ENCODE results near the gene SLC4A3. TPM values are rescaled to one million over a fixed set of nuclear protein-coding genes. Genes with fewer than 3 reads are reported as not detected.

Gene SLC4A3
- polyA plus RNA-seq, 1 donor (not counting 4 experiments of a cell fraction or from before 2014, with no cell fraction given), result 6.2 TPM

GRCh38 chr2:219663116-219663762, 35.8 kb downstream of the SLC4A3 start:
- no peak overlapping the region for H3K27ac ChIP-seq (ENCODE audit: control insufficient read depth, insufficient read depth, low read length)
- FAIRE-seq, result no peak
- H3K36me3 ChIP-seq (ENCODE audit: control insufficient read depth in 2 of 2, extremely low read depth in 1 of 2, insufficient read depth in 2 of 2, low read length in 2 of 2), result no peaks in the 10 kb centered on the region
- no peaks in the 10 kb centered on the region for H4K20me1 ChIP-seq (ENCODE audit: control insufficient read depth, extremely low read depth, insufficient read depth, low read length)
- no peak overlapping the region for H3K4me2 ChIP-seq (ENCODE audit: control insufficient read depth, extremely low read depth, insufficient read depth, low read depth, low read length)
- no peak overlapping the region for H2AFZ ChIP-seq (ENCODE audit: control insufficient read depth, low read length)
- no peaks in the 10 kb centered on the region for H3K9me1 ChIP-seq (ENCODE audit: control insufficient read depth, extremely low read depth, insufficient read depth, low read length)
- peaks cover 29% of the 10 kb centered on the region for H3K4me1 ChIP-seq (ENCODE audit: control insufficient read depth, extremely low read depth, insufficient read depth, low read length)
- no peaks in the 10 kb centered on the region for H3K79me2 ChIP-seq (ENCODE audit: control insufficient read depth, insufficient read depth, low read length)
- TF ChIP-seq EZH2 (IDR thresholded peaks at IDR 0.05; ENCODE audit: low read length), result no peak
- no peak for TF ChIP-seq CTCF (optimal IDR thresholded peaks at IDR 0.05 in 1 of 3, IDR thresholded peaks at IDR 0.05 in 1 of 3, conservative IDR thresholded peaks at IDR 0.05 in 1 of 3; ENCODE audit: extremely low read depth in 1 of 3, insufficient read depth in 2 of 3, low read length in 3 of 3)
- H3K4me3 ChIP-seq (ENCODE audit: control insufficient read depth in 2 of 3, extremely low read depth in 1 of 3, insufficient read depth in 2 of 3, low read depth in 1 of 3, low read length in 3 of 3), result no peak overlapping the region
- no peak for DNase-seq (ENCODE audit: low read depth, low spot score)
- dilution Hi-C loops (cut with MboI; ENCODE audit: extremely low pct_ligation_motif_present, low sequenced_read_pairs), result no loop called here
- no peak overlapping the region for H3K9ac ChIP-seq (ENCODE audit: control insufficient read depth, extremely low read depth, insufficient read depth, low read length)
- no peaks in the 10 kb centered on the region for H3K27me3 ChIP-seq (ENCODE audit: control insufficient read depth, extremely low read depth, insufficient read depth, low read length)
- no peaks in the 10 kb centered on the region for H3K9me3 ChIP-seq (ENCODE audit: control insufficient read depth, low read depth, low read length)

- no peak overlapping the region for H2AFZ ChIP-seq (ENCODE audit: control insufficient read depth, low read length)
- no peak for FAIRE-seq
- H3K79me2 ChIP-seq (ENCODE audit: control insufficient read depth, insufficient read depth, low read length), result no peaks in the 10 kb centered on the region
- no peak overlapping the region for H3K27ac ChIP-seq (ENCODE audit: control insufficient read depth, insufficient read depth, low read length)
- no peaks in the 10 kb centered on the region for H4K20me1 ChIP-seq (ENCODE audit: control insufficient read depth, extremely low read depth, insufficient read depth, low read length)
- TF ChIP-seq EZH2 (IDR thresholded peaks at IDR 0.05; ENCODE audit: low read length), result no peak
- TF ChIP-seq CTCF (optimal IDR thresholded peaks at IDR 0.05 in 1 of 3, IDR thresholded peaks at IDR 0.05 in 1 of 3, conservative IDR thresholded peaks at IDR 0.05 in 1 of 3; ENCODE audit: extremely low read depth in 1 of 3, insufficient read depth in 2 of 3, low read length in 3 of 3), result no peak
- H3K9ac ChIP-seq (ENCODE audit: control insufficient read depth, extremely low read depth, insufficient read depth, low read length), result no peak overlapping the region
- no peaks in the 10 kb centered on the region for H3K9me1 ChIP-seq (ENCODE audit: control insufficient read depth, extremely low read depth, insufficient read depth, low read length)
- no peaks in the 10 kb centered on the region for H3K27me3 ChIP-seq (ENCODE audit: control insufficient read depth, extremely low read depth, insufficient read depth, low read length)
- no peak for DNase-seq (ENCODE audit: low read depth, low spot score)
- H3K36me3 ChIP-seq (ENCODE audit: control insufficient read depth in 2 of 2, extremely low read depth in 1 of 2, insufficient read depth in 2 of 2, low read length in 2 of 2), result no peaks in the 10 kb centered on the region
- H3K4me2 ChIP-seq (ENCODE audit: control insufficient read depth, extremely low read depth, insufficient read depth, low read depth, low read length), result no peak overlapping the region
- peaks cover 24% of the 10 kb centered on the region for H3K4me1 ChIP-seq (ENCODE audit: control insufficient read depth, extremely low read depth, insufficient read depth, low read length)
- H3K9me3 ChIP-seq (ENCODE audit: control insufficient read depth, low read depth, low read length), result no peaks in the 10 kb centered on the region
- H3K4me3 ChIP-seq (ENCODE audit: control insufficient read depth in 2 of 3, extremely low read depth in 1 of 3, insufficient read depth in 2 of 3, low read depth in 1 of 3, low read length in 3 of 3), result no peak overlapping the region
- dilution Hi-C loops (cut with MboI; ENCODE audit: extremely low pct_ligation_motif_present, low sequenced_read_pairs), result no loop called here
Observed at GRCh38 chr2:219664041-219664440, 36.6 kb downstream of the SLC4A3 start.
